Right kidney (tissue), 9 donors: ENCODE results near the gene SCNN1G.
"Not testable (repeated sequence)": the region's sequence is repeated elsewhere in the genome, so short reads cannot be mapped to it uniquely, and the experiment has no call there.

Source experiments
- DNase-seq: peaks from one replicate; pipeline ENCODE4 v3.0.0-alpha.2; 2016
- long read RNA-seq, 8 donors: transcript quantifications; one replicate each; lab custom pipeline, GENCODE V29; 2026

SCNN1G gene, protein sequence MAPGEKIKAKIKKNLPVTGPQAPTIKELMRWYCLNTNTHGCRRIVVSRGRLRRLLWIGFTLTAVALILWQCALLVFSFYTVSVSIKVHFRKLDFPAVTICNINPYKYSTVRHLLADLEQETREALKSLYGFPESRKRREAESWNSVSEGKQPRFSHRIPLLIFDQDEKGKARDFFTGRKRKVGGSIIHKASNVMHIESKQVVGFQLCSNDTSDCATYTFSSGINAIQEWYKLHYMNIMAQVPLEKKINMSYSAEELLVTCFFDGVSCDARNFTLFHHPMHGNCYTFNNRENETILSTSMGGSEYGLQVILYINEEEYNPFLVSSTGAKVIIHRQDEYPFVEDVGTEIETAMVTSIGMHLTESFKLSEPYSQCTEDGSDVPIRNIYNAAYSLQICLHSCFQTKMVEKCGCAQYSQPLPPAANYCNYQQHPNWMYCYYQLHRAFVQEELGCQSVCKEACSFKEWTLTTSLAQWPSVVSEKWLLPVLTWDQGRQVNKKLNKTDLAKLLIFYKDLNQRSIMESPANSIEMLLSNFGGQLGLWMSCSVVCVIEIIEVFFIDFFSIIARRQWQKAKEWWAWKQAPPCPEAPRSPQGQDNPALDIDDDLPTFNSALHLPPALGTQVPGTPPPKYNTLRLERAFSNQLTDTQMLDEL
- long read RNA-seq, donor 1, transcript SCNN1G-201 (13 exons, 3,507 nt) = major isoform, 14 of 33 reads
- long read RNA-seq, donor 1, partial matches to known transcripts = 19 of 33 reads
- long read RNA-seq, donor 1, other reads (novel, unspliced or antisense) = 0 of 33 reads
- long read RNA-seq, donor 2, partial matches to known transcripts = 0 of 3 reads
- long read RNA-seq, donor 2, other reads (novel, unspliced or antisense) = 0 of 3 reads
- long read RNA-seq, donor 3, transcript SCNN1G-201 (13 exons, 3,507 nt) = major isoform, 6 of 11 reads
- long read RNA-seq, donor 3, partial matches to known transcripts = 5 of 11 reads
- long read RNA-seq, donor 3, other reads (novel, unspliced or antisense) = 0 of 11 reads
- long read RNA-seq, donor 4, transcript SCNN1G-201 (13 exons, 3,507 nt) = major isoform, 8 of 17 reads
- long read RNA-seq, donor 4, partial matches to known transcripts = 9 of 17 reads
- long read RNA-seq, donor 4, other reads (novel, unspliced or antisense) = 0 of 17 reads
- long read RNA-seq, donor 5, transcript SCNN1G-201 (13 exons, 3,507 nt) = major isoform, 6 of 6 reads
- long read RNA-seq, donor 5, partial matches to known transcripts = 0 of 6 reads
- long read RNA-seq, donor 5, other reads (novel, unspliced or antisense) = 0 of 6 reads
- long read RNA-seq, donor 6, partial matches to known transcripts = 0 of 4 reads
- long read RNA-seq, donor 6, other reads (novel, unspliced or antisense) = 0 of 4 reads
- long read RNA-seq, donor 7 = 0 reads
- long read RNA-seq, donor 8, transcript SCNN1G-201 (13 exons, 3,507 nt) = major isoform, 7 of 7 reads
- long read RNA-seq, donor 8, partial matches to known transcripts = 0 of 7 reads
- long read RNA-seq, donor 8, other reads (novel, unspliced or antisense) = 0 of 7 reads

DNA sequence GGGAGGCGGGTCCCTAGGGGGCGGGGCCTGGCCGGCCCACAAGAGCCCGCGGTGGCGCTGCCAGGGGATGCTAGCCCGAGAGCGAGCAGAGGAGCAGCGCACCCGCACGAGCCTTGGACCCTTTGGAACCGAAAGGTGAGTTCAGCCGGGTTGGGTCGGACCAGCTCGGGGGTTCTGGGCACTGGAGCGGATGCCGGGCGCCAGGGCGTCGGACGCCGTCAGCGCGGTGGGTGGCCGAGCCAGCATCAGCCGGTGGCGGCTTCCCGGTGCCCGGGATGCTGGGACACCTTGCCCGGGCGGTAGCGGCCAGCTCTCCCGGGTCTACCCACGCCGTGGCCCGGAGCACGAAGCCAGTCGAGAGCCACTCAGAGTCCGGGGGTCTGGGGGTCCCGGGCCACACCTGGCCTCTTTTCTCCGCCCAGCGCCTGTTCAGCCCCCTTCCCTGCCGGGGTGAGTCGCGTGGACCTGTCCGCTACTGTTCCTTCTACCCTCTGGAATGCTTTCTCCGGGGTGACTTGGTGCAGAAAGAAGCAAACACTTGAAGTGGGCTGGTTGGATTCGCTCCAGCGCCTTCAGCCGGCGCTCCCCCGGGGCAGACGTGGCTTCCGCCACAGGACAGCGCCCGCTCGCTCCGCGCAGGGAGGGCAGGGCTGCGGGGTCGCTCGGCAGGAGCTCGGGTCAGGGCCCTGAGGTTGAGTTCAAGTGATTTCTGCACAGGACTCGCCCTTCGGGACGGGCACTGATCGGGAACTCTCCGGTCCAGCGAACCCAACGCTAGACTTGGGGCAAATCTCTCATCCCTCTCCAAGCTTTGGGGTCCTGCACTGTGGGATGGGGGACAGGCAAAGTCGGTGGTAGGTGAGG lies at the start of gene SCNN1G:
SCNN1G (plus strand) TSS at position 67 of the 864 bp plus-strand sequence. CDS start 3,527 bp downstream, outside the sequence.
- DNase-seq = peak; percentile 78

DNA sequence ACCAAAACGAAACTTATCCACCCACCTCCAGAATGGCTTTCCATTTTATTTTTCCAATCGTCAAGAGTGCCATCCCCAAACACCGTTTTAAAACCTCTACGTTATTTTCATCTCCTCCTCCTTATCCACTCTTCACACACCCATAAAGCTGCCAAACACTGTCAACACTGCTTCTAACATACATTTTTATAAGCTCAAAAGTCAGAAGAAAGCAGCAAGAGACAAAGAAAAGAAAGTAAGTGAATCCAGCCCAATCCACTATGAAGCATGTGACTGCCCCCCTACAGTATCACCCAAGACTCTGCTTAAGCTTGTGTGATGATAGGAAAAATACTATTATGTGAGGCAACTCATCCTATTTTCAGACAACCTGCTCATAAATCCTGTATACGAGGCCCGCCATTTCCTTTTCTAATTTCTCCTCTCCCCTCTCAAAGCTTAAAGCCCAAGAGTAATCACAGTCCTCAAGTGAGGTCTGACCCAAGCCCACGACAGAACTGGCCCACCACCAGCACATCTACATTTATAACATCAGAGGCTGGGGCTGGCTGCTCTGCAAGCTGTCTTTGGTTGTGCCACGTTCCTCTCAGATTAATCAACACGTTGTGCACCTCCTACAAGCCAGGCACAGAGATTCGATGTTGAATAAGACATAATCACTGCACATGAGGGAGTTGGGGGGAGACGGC lies 49.6 kb upstream of the SCNN1G start:
- peak; percentile 23 for DNase-seq

DNA sequence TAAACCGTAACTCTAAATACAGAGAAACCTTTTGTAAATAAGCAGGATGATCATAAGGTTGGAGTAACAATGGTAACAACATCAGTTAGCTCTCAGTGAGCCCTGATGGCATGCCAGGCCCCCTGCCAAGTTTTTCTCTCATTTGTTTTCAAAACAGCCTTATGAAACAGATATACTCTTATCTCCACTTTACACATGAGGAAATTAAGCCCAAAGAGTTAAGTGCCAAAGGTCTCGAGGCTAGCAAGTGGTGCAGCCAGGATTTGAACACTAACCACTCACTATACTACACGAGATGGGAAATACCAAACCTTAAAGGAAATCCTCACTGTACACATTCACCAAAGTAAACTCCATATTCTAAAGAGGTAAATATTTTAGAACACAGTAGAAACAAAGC lies 48.3 kb upstream of the SCNN1G start:
- DNase-seq = no peak

DNA sequence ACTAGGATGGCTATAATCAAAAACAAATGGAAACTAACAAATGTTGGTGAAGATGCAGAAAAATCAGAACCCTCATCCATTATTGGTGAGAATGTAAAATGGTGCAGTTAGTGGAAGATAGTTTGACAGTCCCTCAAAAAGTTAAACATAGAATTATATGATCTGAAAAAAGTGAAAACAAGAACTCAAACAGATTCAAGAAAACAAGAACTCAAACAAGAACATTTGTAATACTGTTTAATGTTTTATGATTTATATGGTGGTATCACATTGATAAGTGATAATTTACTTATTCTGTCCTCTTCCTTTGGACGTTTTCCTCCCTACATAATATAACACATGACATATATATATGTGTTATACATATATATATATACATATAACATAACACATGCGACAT lies 45.3 kb upstream of the SCNN1G start:
- no peak for DNase-seq

DNA sequence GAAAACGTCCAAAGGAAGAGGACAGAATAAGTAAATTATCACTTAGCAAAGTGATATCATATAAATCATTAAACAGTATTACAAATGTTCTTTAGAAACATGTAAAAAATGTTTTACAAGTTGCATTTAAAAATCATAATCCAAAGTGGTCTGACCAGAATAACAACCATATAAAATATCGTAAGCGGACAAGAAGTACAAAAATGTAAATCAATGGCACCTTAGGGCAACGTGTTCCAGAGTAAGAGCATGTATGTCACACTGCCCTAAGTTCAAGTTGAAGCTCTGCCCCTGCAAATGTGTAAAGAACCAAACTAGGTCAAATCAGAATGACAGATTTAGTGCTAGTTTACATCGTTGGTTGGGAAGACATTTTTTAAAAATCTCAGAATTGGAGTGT lies 44.7 kb upstream of the SCNN1G start:
- no peak for DNase-seq

DNA sequence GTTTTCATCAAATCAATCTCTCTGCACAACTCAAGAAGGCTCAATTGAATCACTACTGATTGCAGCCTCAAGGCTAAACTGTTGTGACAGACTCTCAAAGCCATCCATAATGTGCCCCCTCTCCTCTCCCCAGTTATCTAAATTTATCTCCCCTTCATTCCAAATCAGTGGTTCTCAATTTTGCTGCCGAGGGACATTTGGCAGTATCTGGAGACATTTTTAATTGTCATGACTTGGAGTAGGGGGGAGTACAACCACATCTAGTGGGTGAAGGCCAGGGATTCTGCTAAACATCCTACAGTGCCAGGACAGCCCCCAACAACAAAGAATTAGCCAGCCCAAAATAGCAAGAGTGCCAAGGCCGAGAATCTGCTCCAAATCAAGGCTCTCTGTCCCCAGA lies 42.4 kb upstream of the SCNN1G start:
- no peak for DNase-seq

DNA sequence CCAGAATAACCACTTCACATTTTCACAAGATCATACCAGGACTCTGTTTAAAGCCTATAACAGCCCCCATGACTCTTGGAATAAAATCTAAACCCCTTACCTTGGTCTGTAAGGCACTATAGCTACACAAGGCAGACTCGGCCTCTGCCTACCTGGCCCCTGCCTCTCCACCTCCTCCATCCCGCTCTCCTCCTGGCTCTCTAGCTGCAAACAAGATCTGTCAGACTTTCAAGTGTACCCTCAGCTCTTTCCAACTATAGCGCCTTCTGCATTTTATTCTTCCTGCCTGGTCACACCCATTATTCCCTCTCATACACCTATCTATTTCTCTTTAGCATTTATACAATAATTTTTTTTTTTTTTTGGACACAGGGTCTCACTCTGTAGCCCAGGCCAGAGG lies 41.5 kb upstream of the SCNN1G start:
- DNase-seq = no peak

DNA sequence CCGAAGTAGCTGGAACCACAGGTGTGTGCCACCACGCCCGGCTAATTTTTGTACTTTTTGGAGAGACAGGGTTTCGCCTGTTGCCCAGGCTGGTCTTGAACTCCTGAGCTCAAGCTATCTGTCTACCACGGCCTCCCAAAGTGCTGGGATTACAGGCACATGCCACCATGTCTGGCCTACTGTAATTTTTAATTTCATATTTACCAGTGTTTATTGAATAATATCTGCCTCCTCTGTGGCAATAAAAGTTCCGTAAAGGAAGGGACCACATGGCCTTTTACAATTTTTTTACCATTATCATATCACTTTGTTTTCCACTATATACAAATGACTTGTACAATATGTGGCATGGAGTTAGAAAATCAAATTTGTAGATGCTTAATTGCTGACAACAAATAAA lies 41.0 kb upstream of the SCNN1G start:
- no peak for DNase-seq

DNA sequence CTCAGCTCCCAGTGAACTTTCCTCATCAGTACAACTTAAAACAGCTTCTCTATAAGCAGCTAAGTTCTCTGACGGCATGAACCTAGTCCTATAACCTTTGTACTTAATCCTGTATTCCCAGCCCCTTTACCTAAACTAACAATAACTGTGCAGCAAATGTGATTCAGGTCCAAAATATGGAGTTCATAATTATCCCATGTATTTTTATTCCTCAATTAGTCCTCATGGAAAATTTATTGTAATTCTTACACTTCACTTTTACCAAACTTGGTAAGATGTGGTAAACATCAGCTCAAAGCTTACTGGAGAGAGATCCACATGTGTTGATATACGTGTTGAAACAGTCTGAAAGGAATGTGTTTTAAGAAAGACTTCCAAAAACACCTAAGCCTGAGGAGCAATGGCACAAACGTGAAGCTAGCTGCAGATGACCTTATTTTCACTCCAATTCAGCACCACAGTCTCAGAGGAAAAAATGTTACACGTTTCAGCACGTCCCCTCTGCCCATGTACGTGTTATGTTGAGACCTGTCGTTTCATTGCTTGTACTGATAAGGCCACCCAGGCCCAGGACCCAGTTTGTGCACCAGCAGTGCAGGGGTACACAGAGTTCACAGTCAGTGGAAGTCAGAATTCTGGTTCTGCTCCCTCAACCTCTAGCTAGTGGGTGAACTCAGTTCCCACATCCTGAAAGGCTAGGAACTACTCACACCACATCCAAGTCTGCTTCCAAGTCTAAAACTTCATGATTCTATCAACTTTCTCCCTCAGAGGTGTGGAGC lies 40.4 kb upstream of the SCNN1G start:
- no peak for DNase-seq

DNA sequence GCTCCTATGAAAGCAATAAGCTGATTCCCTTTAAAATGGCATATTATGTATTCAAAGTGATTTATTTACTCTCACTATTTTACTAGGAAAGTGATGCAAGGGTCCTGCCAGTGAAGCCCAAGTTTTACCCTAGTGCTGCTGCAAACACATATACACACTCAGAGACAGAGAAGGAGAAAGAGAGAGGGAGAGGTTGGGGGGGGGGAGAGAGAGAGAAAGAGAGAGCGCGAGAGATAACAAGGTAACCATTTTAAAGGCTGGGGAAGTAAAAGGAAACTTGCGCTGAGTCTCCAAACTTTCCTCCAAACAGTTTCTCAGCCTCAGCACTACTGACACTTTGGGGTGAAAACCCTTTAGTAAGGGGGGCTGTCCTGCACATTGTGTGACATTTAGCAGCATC lies 39.2 kb upstream of the SCNN1G start:
- no peak for DNase-seq

DNA sequence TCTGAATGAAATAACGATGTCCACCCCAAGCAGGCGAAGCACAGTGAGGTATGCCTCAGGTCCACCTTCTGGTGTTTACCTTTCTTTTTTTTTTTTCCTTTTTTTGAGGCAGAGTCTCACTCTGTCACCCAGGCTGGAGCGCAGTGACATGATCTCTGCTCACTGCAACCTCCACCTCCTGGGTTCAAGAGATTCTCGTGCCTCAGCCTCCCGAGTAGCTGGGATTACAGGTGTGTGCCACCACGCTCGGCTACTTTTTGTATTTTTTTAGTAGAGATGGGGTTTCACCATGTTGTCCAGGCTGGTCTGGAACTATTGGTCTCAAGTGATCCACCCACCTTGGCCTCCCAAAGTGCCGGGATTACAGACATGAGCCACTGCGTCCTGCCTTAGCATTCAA lies 38.2 kb upstream of the SCNN1G start:
- DNase-seq = not testable (repeated sequence)

DNA sequence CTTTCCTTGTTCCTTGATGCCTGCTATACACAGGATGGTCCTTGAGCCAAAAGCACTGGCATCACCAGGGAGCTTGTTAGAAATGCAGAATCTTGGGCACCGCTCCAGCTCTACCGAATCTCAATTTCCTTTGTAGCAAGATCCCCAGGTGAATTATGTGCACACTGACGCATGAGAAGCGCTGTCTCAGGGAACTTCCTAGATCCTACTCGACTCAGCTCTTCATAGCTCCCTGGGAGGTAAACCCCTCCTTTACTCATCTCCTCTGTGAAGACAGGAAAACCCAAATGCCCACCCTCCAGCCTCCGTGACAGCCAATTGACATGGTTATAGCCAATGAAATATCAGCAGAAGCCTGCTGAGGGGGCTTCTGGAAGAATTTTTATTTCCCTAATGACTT lies 37.4 kb upstream of the SCNN1G start:
- DNase-seq = no peak

DNA sequence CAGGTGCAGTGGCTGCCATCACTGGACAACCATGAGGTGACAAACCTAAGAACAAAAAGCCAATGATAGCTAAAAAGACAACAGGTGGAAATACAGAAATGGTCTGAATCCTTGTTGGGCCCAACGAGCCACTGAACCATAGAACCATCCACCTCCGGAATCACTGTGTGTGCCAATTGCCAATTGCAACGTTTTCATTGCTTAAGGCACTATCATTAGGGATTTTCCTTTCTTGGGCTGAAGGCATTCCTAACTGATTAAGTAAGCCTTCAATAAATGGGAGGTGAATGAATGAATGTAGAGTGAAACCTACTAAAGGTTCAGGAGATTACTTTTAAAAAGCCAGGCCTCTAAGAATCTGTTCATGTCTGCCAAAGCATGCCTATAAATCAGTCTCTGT lies 36.9 kb upstream of the SCNN1G start:
- DNase-seq = no peak

DNA sequence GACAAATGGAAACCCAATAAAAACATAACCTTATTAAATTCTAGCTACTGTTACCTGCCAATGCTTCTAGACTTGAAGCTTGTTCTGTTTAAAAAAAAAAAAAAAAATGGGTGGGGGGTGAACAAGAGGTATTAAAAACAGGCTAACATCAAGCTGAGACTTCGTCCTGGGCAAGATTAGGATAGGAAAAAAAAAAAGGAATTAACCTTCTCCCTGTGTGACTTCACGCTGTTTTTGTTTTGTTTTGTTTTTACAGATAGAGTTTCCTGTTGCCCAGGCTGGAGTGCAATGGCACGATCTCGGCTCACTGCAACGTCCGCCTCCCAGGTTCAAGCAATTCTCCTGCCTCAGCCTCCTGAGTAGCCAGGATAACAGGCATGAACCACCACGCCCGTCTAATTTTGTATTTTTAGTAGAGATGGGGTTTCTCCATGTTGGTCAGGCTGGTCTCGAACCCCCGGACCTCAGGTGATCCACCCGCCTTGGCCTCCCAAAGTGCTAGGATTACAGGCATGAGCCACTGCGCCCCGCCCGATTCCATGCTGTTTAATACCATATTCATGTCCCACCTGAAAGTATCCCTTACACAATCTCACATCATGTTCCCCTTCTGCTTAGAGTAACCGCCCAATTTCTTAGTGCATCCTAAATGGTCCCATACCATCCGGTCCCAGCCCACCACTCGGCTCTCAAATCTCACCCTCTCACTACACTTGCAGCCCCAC lies 35.5 kb upstream of the SCNN1G start:
- no peak for DNase-seq

DNA sequence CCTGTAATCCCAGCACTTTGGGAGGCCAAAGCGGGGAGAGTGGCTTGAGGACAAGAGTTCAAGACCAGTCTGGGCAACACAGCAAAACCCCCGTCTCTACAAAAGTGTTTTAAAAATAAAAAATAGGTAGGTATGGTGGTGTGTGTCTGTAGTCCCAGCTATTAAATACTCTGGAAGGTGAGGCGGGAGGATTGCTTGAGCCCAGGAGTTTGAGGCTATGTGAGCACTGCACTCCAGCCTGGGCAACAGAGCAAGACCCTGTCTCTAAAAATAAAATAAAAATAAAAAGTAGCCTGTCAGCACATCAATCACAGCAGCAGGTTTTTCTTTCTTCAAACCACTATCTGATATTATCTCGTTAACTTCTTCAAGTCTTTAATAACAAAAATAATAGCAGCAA lies 34.9 kb upstream of the SCNN1G start:
- DNase-seq = no peak

DNA sequence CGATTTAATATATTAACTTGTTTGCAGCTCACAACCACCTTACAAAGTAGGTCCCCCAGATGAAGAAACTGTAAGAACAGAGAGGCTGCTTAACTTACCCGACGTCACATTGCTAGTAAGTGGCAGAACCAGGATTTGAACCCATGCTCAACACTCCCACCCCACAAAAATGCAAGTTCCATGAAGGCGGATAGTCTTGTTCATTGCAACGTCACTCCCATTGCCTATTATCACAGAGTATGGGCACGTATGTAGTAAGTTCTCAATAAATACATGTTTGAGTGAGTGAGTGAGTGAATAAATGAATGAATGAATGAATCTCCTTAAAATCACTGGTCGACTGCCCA lies 34.4 kb upstream of the SCNN1G start:
- DNase-seq = no peak

DNA sequence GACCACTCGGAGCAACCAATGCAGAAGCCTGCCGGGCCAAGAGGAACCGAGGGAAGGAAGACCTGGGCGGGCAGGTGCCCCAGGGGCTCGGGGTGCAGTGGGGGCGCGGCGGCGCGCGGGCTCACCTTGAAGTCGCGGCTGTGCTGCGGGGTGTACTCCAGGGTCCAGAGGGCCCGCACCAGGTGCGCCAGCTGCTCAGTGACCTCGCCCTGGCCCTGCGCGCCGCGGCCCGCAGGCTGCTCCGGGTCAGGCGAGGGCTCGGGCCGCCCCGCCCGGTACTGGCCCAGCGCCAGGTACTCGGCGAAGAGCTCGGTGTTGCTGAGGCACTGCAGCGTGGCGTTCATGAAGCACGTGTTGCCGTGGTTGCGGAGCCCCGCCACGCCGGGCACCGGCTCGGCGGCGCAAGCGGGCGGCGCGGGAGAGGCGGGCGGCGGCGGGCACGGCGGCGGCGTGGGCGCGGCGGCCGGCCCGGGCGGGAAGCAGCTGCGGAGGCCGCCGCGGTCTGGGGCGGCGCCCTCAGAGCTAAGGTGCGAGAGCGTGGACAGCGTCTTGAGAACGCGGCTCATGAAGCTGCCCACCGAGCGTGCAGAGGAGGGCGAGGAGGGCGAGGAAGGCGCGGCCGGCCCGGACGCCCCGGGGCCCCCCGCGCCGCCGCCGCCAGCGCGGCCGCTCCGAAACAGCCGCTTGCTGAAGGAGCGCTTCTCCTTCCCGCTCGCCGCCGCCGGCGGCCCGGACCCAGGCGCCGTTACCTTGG lies 33.9 kb upstream of the SCNN1G start:
- peak; percentile 66 for DNase-seq

DNA sequence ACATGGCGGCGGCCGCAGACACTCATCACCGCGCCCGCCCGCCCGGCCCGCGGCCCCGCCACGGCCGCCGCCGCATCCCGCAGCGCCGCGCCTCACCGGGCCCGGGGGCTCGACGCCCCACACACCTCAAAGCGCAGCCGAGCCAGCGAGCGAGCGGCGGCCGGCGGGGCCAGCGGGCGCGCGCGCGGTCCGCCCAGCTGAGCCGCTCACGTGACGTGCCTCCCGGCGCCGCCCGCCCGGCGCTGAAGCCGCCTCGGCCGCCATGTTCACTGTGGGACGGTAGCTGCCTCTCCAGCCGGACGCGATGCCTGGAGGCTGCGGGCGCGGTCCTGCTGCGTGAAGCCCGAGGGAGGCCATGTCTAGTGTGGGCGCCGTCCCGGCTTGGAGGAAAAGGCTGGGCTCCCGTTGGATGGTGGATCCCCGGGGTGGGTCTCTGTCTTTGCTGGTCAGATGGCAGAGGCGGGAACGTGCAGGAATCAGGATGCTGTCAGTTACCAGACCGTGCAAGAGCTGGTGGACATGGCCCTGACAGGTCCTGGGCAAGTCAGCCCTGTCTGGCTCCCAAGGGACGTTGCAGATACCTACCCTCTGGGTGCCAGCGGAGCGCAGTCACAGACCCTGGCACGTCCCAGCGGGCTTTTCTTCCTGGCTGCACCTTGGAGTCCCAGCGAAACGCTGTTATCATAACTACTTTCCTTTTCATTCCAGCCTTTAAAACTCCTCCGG lies 33.1 kb upstream of the SCNN1G start, which contains the start of gene USP31:
USP31 (minus strand) TSS at position 186 of the 726 bp plus-strand sequence; CDS start at position 4, 182 bp downstream.
- peak; percentile 74 for DNase-seq
